HepG2 (cell line): ENCODE results near the gene SPINK5. TPM values are rescaled to one million over a fixed set of nuclear protein-coding genes. Genes with fewer than 3 reads are reported as not detected.

ENCODE experiments used
- ATAC-seq: fragments of 200-7000 bp; cut with Tn5 transposase; 3 replicates; pipeline ENCODE4 v1.9.1; 2020; ENCODE audit warnings: mild to moderate bottlenecking, moderate library complexity
- BruUV-seq: library from RNA; stranded (reverse); fragments of 400-500 nt; replicated peaks from 2 replicates; lab custom pipeline; 2021; lab: Mats Ljungman, UMichigan
- CTCF ChIA-PET: fragments of 300-600 bp; formaldehyde crosslinking; extraction: SDS; loops from one replicate; lab custom pipeline; 2021; ENCODE audit warnings: low total read pairs, inconsistent platforms, low intra/inter-chr PET ratio; lab: Yijun Ruan, JAX
- POLR2A ChIA-PET: fragments of 350-600 bp; sonication (Branson Sonifier 250); formaldehyde crosslinking; loops from one replicate; lab custom pipeline; 2020; ENCODE audit warnings: antibody characterized with exemption, inconsistent platforms; lab: Yijun Ruan, JAX
- DNase-seq: peaks from one replicate; pipeline ENCODE4 v3.0.0-alpha.2; 2015; ENCODE audit warnings: low spot score
- FAIRE-seq: peaks from 3 replicates; lab custom pipeline; 2011; peaks lifted over from hg19 to GRCh38; lab: Jason Lieb, UNC
- H2AFZ ChIP-seq: one replicate; pipeline ENCODE4 v1.6.1; 2011; ENCODE audit warnings: low read length, inconsistent platforms
- H3K27ac ChIP-seq: fragments of 300-600 bp; 3 replicates; pipeline ENCODE4 v1.8.0; 2011; ENCODE audit warnings: mixed run types, mild to moderate bottlenecking, mixed read lengths, low read length, inconsistent platforms; ENCODE audit not compliant: insufficient read depth; ENCODE audit errors: extremely low read length
- H3K27me3 ChIP-seq, 2 experiments: fragments of 200-600 bp in 1 of 2; 2 replicates in 1 of 2; 3 replicates in 1 of 2; pipeline versions ENCODE4 v1.6.0 to v1.8.0; 2011; ENCODE audit warnings: low read length in 2 of 2, mild to moderate bottlenecking in 2 of 2, moderate library complexity in 2 of 2, inconsistent platforms in 1 of 2; ENCODE audit not compliant: insufficient read depth in 2 of 2, control insufficient read depth in 1 of 2
- H3K36me3 ChIP-seq, 2 experiments: fragments of 200-600 bp in 1 of 2; replicated peaks in 1 of 2; 2 replicates in 1 of 2; 3 replicates in 1 of 2; pipeline versions ENCODE4 v1.5.1 to v1.8.0; 2011; ENCODE audit warnings: low read length in 2 of 2, inconsistent platforms in 1 of 2; ENCODE audit not compliant: insufficient read depth in 2 of 2, control insufficient read depth in 1 of 2
- H3K4me1 ChIP-seq: 2 replicates; pipeline ENCODE4 v1.5.1; 2012; ENCODE audit warnings: low read length, inconsistent platforms; ENCODE audit not compliant: insufficient read depth
- H3K4me2 ChIP-seq: 2 replicates; pipeline ENCODE4 v1.6.0; 2011; ENCODE audit warnings: low read depth, low read length, inconsistent platforms
- H3K4me3 ChIP-seq, 3 experiments: fragments of 200-600 bp in 1 of 3; sonication (generic), shearing (Covaris generic) in 1 of 3; replicated peaks in 1 of 3; 2 replicates each; pipeline ENCODE4 v1.5.1; 2011 to 2016; ENCODE audit warnings: low read length in 3 of 3, inconsistent platforms in 2 of 3, low read depth in 2 of 3, mild to moderate bottlenecking in 2 of 3, control low read depth in 1 of 3, mixed read lengths in 1 of 3; ENCODE audit not compliant: insufficient read depth in 1 of 3
- H3K79me2 ChIP-seq: one replicate; pipeline ENCODE4 v1.6.1; 2011; ENCODE audit warnings: low read length, inconsistent platforms; ENCODE audit not compliant: insufficient read depth
- H3K9ac ChIP-seq: 2 replicates; pipeline ENCODE4 v1.6.0; 2011; ENCODE audit warnings: mild to moderate bottlenecking, low read depth, low read length, inconsistent platforms; ENCODE audit not compliant: insufficient read depth
- H3K9me3 ChIP-seq: 2 replicates; pipeline ENCODE4 v1.5.1; 2012; ENCODE audit warnings: mild to moderate bottlenecking, low read length
- H4K20me1 ChIP-seq: 2 replicates; pipeline ENCODE4 v1.6.0; 2011; ENCODE audit warnings: inconsistent platforms, mild to moderate bottlenecking, low read length, moderate library complexity; ENCODE audit not compliant: insufficient read depth
- CERS6 ChIP-seq: sonication (generic); formaldehyde crosslinking; IDR thresholded peaks from 2 replicates; pipeline ENCODE4 v1.5.0; 2020; ENCODE audit warnings: missing genetic modification reagents
- MTA1 ChIP-seq: sonication (generic); formaldehyde crosslinking; IDR thresholded peaks from 2 replicates; pipeline ENCODE4 v1.4.0; 2020; ENCODE audit warnings: missing genetic modification reagents, mild to moderate bottlenecking, borderline replicate concordance
- NR2F6 ChIP-seq, 2 experiments: IDR thresholded peaks; 2 replicates each; pipeline ENCODE4 v1.6.1; 2016; ENCODE audit warnings: antibody characterized with exemption in 1 of 2, mild to moderate bottlenecking in 1 of 2
- USF2 ChIP-seq, 2 experiments: sonication (generic) in 1 of 2; formaldehyde crosslinking in 1 of 2; IDR thresholded peaks; 2 replicates each; pipeline versions ENCODE4 v1.5.1 to v1.6.1; 2011 to 2020; ENCODE audit warnings: borderline replicate concordance in 1 of 2, low read depth in 1 of 2, low read length in 1 of 2, mild to moderate bottlenecking in 1 of 2, missing genetic modification reagents in 1 of 2, moderate library complexity in 1 of 2
- ZFY ChIP-seq: sonication (generic); formaldehyde crosslinking; IDR thresholded peaks from 2 replicates; pipeline ENCODE4 v1.4.0; 2020; ENCODE audit warnings: missing genetic modification reagents
- ZNF251 ChIP-seq: sonication (generic); formaldehyde crosslinking; IDR thresholded peaks from 2 replicates; pipeline ENCODE4 v1.9.0; 2021; ENCODE audit warnings: mild to moderate bottlenecking, missing genetic modification reagents
- ZNF597 ChIP-seq: sonication (generic); formaldehyde crosslinking; IDR thresholded peaks from 2 replicates; pipeline ENCODE4 v1.5.0; 2020; ENCODE audit warnings: missing genetic modification reagents
- ZNF619 ChIP-seq: sonication (generic); formaldehyde crosslinking; IDR thresholded peaks from 2 replicates; pipeline ENCODE4 v1.4.0; 2020; ENCODE audit warnings: mild to moderate bottlenecking, missing genetic modification reagents
- WGBS: methylation state at CpG from one replicate; pipeline ENCODE4 v1.1.6; 2017; ENCODE audit warnings: low lambda C conversion rate; 5-methylcytosine and 5-hydroxymethylcytosine counted together
- in situ Hi-C: cut with HindIII; loops from 2 replicates; pipeline ENCODE4 v1.10.0; 2017; ENCODE audit warnings: low pct_unique_long_range_greater_than_20kb; ENCODE audit not compliant: extremely low pct_ligation_motif_present
- intact Hi-C: fragments of 100-400 bp; cut with micrococcal nuclease; formaldehyde crosslinking; loops from one replicate; pipeline ENCODE4 v1.10.0; 2022; ENCODE audit not compliant: unreplicated experiment
- polyA plus RNA-seq, 8 experiments: library from polyadenylated mRNA; depleted of rRNA in 3 of 8; stranded (reverse) in 7 of 8; unstranded in 1 of 8; fragments of >200 nt; fragmentation: Illumina TruSeq in 4 of 8; extraction: Trizol in 4 of 8; gene quantifications; 2 replicates each; pipeline versions ENCODE4 v1.2.1 to v1.2.3, GENCODE V29; 2011 to 2016; ENCODE audit warnings: low read depth in 4 of 8, missing spikeins in 1 of 8, mixed read lengths in 1 of 8; ENCODE audit not compliant: insufficient read depth in 1 of 8
- total RNA-seq, 5 experiments: library from RNA; depleted of rRNA; stranded (reverse); fragments of >200 nt; fragmentation: Illumina TruSeq; extraction: Trizol; gene quantifications; 2 replicates each; pipeline ENCODE4 v1.2.3, GENCODE V29; 2016; ENCODE audit warnings: low read depth in 1 of 5

The SPINK5 gene
- total and polyA plus RNA-seq, 2 of the 13 experiments (the other 11 are each of a cell fraction or from before 2014, with no cell fraction given): 0.03 TPM; not detected in 1

GRCh38 chr5:148107608-148108007 lies 43.8 kb downstream of the SPINK5 start:
- Histone ChIP-seq H2AFZ (no peak overlapping the region), H3K4me2 (no peak overlapping the region), H3K9me3 (no peaks in the 10 kb centered on the region), H3K27me3 (no peaks in the 10 kb centered on the region), H3K27ac (no peak overlapping the region), H3K9ac (no peak overlapping the region), H3K4me1 (no peaks in the 10 kb centered on the region), H3K79me2 (no peaks in the 10 kb centered on the region), H3K36me3 (no peaks in the 10 kb centered on the region), H3K4me3 (no peak overlapping the region), H4K20me1 (no peaks in the 10 kb centered on the region)
- FAIRE-seq (no peak), ATAC-seq (no peak), DNase-seq (no peak)
- ChIA-PET CTCF (no interaction called here), POLR2A (no interaction called here)
- WGBS: 2% methylated on average over 3 of the region's 3 CpGs
- BruUV-seq: no TSS peak
- intact Hi-C loops (no loop called here), in situ Hi-C loops (no loop called here)
- TF ChIP-seq ZNF597 (CRISPR knock-in tag) (no peak), ZNF251 (CRISPR knock-in tag) (no peak), ZNF619 (CRISPR knock-in tag) (no peak), MTA1 (CRISPR knock-in tag) (no peak), ZFY (CRISPR knock-in tag) (no peak), CERS6 (CRISPR knock-in tag) (no peak), USF2 (IDR thresholded peaks at IDR 0.05; ENCODE audit: low read depth, low read length) (no peak), USF2 (CRISPR knock-in tag; IDR thresholded peaks at IDR 0.05; ENCODE audit: borderline replicate concordance) (no peak), NR2F6 (IDR thresholded peaks at IDR 0.05) (no peak), NR2F6 (CRISPR knock-in tag; IDR thresholded peaks at IDR 0.05) (no peak)
